H1 (cell line): ENCODE results near the gene RFX3. TPM values are rescaled to one million over a fixed set of nuclear protein-coding genes. Genes with fewer than 3 reads are reported as not detected.

Experiments
- EP300 ChIP-seq, 2 experiments: IDR thresholded peaks; 1 replicate in 1 of 2; 2 replicates in 1 of 2; pipeline ENCODE4 v1.6.1; 2011 to 2012; ENCODE audit warnings: low read depth in 2 of 2, low read length in 2 of 2, mild to moderate bottlenecking in 2 of 2, borderline replicate concordance in 1 of 2, inconsistent platforms in 1 of 2, moderate library complexity in 1 of 2
- KDM1A ChIP-seq: fragments of 200-600, 300-600 bp; sonication (generic); IDR thresholded peaks from 2 replicates; pipeline ENCODE4 v1.7.1; 2016; ENCODE audit warnings: mild to moderate bottlenecking, low read length, borderline replicate concordance
- SIX5 ChIP-seq: IDR thresholded peaks from 2 replicates; pipeline ENCODE4 v1.6.1; 2011; ENCODE audit warnings: mild to moderate bottlenecking, low read depth, low read length
- SP4 ChIP-seq: IDR thresholded peaks from 2 replicates; pipeline ENCODE4 v1.6.1; 2012; ENCODE audit warnings: low read length, inconsistent platforms
- ZNF274 ChIP-seq: IDR thresholded peaks from 2 replicates; pipeline ENCODE4 v1.7.0; 2012; ENCODE audit warnings: low read length, borderline replicate concordance; ENCODE audit errors: extremely low read depth
- polyA plus RNA-seq, 7 experiments: library from polyadenylated mRNA; depleted of rRNA in 3 of 7; stranded (reverse) in 5 of 7; unstranded in 2 of 7; fragments of >200 nt in 5 of 7; fragments of 200-250 nt in 2 of 7; gene quantifications; 1 replicate in 5 of 7; 2 replicates in 1 of 7; 4 replicates in 1 of 7; pipeline versions ENCODE4 v1.2.1 to v1.2.3, GENCODE V29; 2011 to 2013; ENCODE audit warnings: missing spikeins in 2 of 7, mixed read lengths in 2 of 7
- total RNA-seq: library from RNA; stranded (reverse); fragmentation: NEBNext Ultra II Directional; extraction: Animal tissue kit (Norgen Biotek cat#: 25700); gene quantifications from 2 replicates; pipeline ENCODE4 v1.2.1, GENCODE V29; 2021
- TF ChIP-seq, protein P1 (sequence below): fragments of 300-600 bp; sonication (generic); IDR thresholded peaks from 2 replicates; pipeline ENCODE4 v1.7.1; 2012; ENCODE audit warnings: low read length, moderate library complexity, mild to moderate bottlenecking, inconsistent platforms; ENCODE audit not compliant: insufficient replicate concordance

The RFX3 gene
- total and polyA plus RNA-seq, 2 of the 8 experiments (the other 6 are each of a cell fraction or from before 2014, with no cell fraction given) = 4.9 to 22.6 TPM

DNA sequence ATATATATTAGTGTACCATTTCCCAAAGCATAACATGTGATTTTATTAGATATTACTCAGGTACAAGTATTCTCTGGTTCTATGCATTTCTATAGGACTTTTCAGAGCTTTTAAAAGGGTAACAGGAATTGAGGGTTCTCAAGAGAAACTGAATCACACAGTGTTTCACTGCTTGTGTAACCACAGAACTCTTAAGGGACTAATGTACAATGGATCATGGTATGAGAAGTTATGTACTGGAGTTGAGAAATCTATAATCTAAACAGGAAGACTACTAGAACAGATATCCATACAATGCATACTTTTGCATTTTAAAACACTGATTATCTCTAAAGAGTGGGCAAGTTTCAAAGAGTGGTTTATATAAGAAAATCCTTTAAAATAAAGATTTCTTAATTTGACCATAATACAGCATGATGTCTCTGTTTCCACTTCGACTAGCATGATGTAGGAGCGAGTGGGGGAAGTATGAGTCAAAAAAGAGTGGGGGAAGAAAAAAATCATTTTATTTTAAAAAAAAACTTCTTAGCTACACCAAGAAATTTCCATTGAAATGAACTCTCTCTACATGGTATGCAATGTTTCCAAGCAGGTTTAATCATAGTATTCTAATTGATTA lies 183.5 kb downstream of the RFX3 start (continued):
- TF ChIP-seq, protein P1, sequence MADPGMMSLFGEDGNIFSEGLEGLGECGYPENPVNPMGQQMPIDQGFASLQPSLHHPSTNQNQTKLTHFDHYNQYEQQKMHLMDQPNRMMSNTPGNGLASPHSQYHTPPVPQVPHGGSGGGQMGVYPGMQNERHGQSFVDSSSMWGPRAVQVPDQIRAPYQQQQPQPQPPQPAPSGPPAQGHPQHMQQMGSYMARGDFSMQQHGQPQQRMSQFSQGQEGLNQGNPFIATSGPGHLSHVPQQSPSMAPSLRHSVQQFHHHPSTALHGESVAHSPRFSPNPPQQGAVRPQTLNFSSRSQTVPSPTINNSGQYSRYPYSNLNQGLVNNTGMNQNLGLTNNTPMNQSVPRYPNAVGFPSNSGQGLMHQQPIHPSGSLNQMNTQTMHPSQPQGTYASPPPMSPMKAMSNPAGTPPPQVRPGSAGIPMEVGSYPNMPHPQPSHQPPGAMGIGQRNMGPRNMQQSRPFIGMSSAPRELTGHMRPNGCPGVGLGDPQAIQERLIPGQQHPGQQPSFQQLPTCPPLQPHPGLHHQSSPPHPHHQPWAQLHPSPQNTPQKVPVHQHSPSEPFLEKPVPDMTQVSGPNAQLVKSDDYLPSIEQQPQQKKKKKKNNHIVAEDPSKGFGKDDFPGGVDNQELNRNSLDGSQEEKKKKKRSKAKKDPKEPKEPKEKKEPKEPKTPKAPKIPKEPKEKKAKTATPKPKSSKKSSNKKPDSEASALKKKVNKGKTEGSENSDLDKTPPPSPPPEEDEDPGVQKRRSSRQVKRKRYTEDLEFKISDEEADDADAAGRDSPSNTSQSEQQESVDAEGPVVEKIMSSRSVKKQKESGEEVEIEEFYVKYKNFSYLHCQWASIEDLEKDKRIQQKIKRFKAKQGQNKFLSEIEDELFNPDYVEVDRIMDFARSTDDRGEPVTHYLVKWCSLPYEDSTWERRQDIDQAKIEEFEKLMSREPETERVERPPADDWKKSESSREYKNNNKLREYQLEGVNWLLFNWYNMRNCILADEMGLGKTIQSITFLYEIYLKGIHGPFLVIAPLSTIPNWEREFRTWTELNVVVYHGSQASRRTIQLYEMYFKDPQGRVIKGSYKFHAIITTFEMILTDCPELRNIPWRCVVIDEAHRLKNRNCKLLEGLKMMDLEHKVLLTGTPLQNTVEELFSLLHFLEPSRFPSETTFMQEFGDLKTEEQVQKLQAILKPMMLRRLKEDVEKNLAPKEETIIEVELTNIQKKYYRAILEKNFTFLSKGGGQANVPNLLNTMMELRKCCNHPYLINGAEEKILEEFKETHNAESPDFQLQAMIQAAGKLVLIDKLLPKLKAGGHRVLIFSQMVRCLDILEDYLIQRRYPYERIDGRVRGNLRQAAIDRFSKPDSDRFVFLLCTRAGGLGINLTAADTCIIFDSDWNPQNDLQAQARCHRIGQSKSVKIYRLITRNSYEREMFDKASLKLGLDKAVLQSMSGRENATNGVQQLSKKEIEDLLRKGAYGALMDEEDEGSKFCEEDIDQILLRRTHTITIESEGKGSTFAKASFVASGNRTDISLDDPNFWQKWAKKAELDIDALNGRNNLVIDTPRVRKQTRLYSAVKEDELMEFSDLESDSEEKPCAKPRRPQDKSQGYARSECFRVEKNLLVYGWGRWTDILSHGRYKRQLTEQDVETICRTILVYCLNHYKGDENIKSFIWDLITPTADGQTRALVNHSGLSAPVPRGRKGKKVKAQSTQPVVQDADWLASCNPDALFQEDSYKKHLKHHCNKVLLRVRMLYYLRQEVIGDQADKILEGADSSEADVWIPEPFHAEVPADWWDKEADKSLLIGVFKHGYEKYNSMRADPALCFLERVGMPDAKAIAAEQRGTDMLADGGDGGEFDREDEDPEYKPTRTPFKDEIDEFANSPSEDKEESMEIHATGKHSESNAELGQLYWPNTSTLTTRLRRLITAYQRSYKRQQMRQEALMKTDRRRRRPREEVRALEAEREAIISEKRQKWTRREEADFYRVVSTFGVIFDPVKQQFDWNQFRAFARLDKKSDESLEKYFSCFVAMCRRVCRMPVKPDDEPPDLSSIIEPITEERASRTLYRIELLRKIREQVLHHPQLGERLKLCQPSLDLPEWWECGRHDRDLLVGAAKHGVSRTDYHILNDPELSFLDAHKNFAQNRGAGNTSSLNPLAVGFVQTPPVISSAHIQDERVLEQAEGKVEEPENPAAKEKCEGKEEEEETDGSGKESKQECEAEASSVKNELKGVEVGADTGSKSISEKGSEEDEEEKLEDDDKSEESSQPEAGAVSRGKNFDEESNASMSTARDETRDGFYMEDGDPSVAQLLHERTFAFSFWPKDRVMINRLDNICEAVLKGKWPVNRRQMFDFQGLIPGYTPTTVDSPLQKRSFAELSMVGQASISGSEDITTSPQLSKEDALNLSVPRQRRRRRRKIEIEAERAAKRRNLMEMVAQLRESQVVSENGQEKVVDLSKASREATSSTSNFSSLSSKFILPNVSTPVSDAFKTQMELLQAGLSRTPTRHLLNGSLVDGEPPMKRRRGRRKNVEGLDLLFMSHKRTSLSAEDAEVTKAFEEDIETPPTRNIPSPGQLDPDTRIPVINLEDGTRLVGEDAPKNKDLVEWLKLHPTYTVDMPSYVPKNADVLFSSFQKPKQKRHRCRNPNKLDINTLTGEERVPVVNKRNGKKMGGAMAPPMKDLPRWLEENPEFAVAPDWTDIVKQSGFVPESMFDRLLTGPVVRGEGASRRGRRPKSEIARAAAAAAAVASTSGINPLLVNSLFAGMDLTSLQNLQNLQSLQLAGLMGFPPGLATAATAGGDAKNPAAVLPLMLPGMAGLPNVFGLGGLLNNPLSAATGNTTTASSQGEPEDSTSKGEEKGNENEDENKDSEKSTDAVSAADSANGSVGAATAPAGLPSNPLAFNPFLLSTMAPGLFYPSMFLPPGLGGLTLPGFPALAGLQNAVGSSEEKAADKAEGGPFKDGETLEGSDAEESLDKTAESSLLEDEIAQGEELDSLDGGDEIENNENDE = no peak
- TF ChIP-seq SIX5 = no peak
- TF ChIP-seq KDM1A = no peak
- TF ChIP-seq EP300 (IDR thresholded peaks at IDR 0.05; ENCODE audit: borderline replicate concordance in 1 of 2, low read depth in 2 of 2, low read length in 2 of 2) = no peak
- no peak for TF ChIP-seq SP4
- no peak for TF ChIP-seq ZNF274
